GM19239 (cell line): ENCODE results near the gene MYL4.
A peak's percentile ranks its signal among the peaks of the same experiment; 100 is the strongest.

ENCODE experiments used
- DNase-seq: peaks from one replicate; pipeline ENCODE4 v3.0.0; 2011; ENCODE audit warnings: low spot score; ENCODE audit not compliant: insufficient read length
- FAIRE-seq: peaks from 2 replicates; lab custom pipeline; 2011; peaks lifted over from hg19 to GRCh38; lab: Jason Lieb, UNC

The MYL4 gene

GRCh38 chr17:47238321-47239010 is 29.3 kb downstream of the MYL4 start:
- no peak for DNase-seq
- no peak for FAIRE-seq

GRCh38 chr17:47239619-47239966 is 30.4 kb downstream of the MYL4 start:
- no peak for FAIRE-seq
- no peak for DNase-seq

- DNase-seq: no peak
- FAIRE-seq: no peak
Measured at GRCh38 chr17:47239967-47240651, 31.0 kb downstream of the MYL4 start.

- DNase-seq (no peak), FAIRE-seq (no peak)
Measured at GRCh38 chr17:47240806-47241205, 31.7 kb downstream of the MYL4 start.

GRCh38 chr17:47242648-47243047 is 33.5 kb downstream of the MYL4 start:
- DNase-seq (no peak), FAIRE-seq (no peak)

GRCh38 chr17:47243737-47244598 is 34.8 kb downstream of the MYL4 start:
- DNase-seq: no peak
- FAIRE-seq: no peak

GRCh38 chr17:47244697-47245096 is 35.5 kb downstream of the MYL4 start:
- DNase-seq (no peak), FAIRE-seq (no peak)

- FAIRE-seq: no peak
- no peak for DNase-seq
Measured at GRCh38 chr17:47246120-47246519, 37.0 kb downstream of the MYL4 start.

- no peak for DNase-seq
- no peak for FAIRE-seq
Measured at GRCh38 chr17:47250855-47251254, 41.7 kb downstream of the MYL4 start.

GRCh38 chr17:47251421-47251940 is 42.3 kb downstream of the MYL4 start:
- FAIRE-seq (no peak), DNase-seq (no peak)

- FAIRE-seq (no peak), DNase-seq (no peak)
Measured at GRCh38 chr17:47252209-47252608, 43.1 kb downstream of the MYL4 start.

- DNase-seq (no peak), FAIRE-seq (peak; percentile 31)
Measured at GRCh38 chr17:47252766-47253512, 43.8 kb downstream of the MYL4 start.

- DNase-seq (peak; percentile 86), FAIRE-seq (peak; percentile 4)
Measured at GRCh38 chr17:47253541-47254402, 44.6 kb downstream of the MYL4 start, which contains the start of gene ITGB3. ITGB3 (plus strand) TSS chr17:47253827; CDS start chr17:47253862, 35 bp downstream.

- DNase-seq: no peak
- no peak for FAIRE-seq
Measured at GRCh38 chr17:47254403-47254943, 45.3 kb downstream of the MYL4 start.

GRCh38 chr17:47257651-47258339 is 48.6 kb downstream of the MYL4 start:
- no peak for DNase-seq
- no peak for FAIRE-seq

- no peak for FAIRE-seq
Measured at GRCh38 chr17:47262586-47262985, 53.4 kb downstream of the MYL4 start.

GRCh38 chr17:47264166-47264565 is 55.0 kb downstream of the MYL4 start:
- FAIRE-seq (no peak), DNase-seq (no peak)

More at GRCh38 chr17:47262586-47262985, 53.4 kb downstream of the MYL4 start:
- DNase-seq: no peak

GRCh38 chr17:47265983-47266541 is 56.9 kb downstream of the MYL4 start:
- DNase-seq (no peak), FAIRE-seq (no peak)
